DMS114 treated with DMSO at 0.1 percent for 48 hours (cell line): ENCODE measurements around the gene CEACAM6.
"Not testable (repeated sequence)": the region's sequence is repeated elsewhere in the genome, so short reads cannot be mapped to it uniquely, and the experiment has no call there.

Experiments used
- DNase-seq: peaks from one replicate; lab custom pipeline; 2025; ENCODE audit not compliant: unreplicated experiment; lab: John Stamatoyannopoulos, UW

Gene CEACAM6

GRCh38 chr19:41746593-41747227 lies 8.6 kb upstream of the CEACAM6 start:
- peak; percentile 77 for DNase-seq

GRCh38 chr19:41748012-41748411 lies 7.3 kb upstream of the CEACAM6 start:
- DNase-seq = no peak

GRCh38 chr19:41750248-41751134 lies 4.8 kb upstream of the CEACAM6 start:
- not testable (repeated sequence) for DNase-seq

GRCh38 chr19:41753159-41753558 lies 2.2 kb upstream of the CEACAM6 start:
- peak; percentile 18 for DNase-seq

- peak; percentile 22 for DNase-seq
These were observed 1.3 kb upstream of the CEACAM6 start for GRCh38 chr19:41753936-41754529.

GRCh38 chr19:41758846-41759245 lies 3.5 kb downstream of the CEACAM6 start:
- no peak for DNase-seq

GRCh38 chr19:41767115-41767514 lies 11.8 kb downstream of the CEACAM6 start:
- no peak for DNase-seq

- DNase-seq = not testable (repeated sequence)
These were observed 12.8 kb downstream of the CEACAM6 start for GRCh38 chr19:41768105-41768504.

- DNase-seq = no peak
These were observed 14.3 kb downstream of the CEACAM6 start for GRCh38 chr19:41769608-41770007.

- no peak for DNase-seq
These were observed 16.1 kb downstream of the CEACAM6 start for GRCh38 chr19:41771410-41771809.

GRCh38 chr19:41774515-41774980 lies 19.2 kb downstream of the CEACAM6 start:
- DNase-seq = no peak

- no peak for DNase-seq
These were observed 21.4 kb downstream of the CEACAM6 start for GRCh38 chr19:41776700-41777099.

GRCh38 chr19:41783612-41784011 lies 28.3 kb downstream of the CEACAM6 start:
- DNase-seq = no peak

- DNase-seq = no peak
These were observed 29.0 kb downstream of the CEACAM6 start for GRCh38 chr19:41784312-41784711.

GRCh38 chr19:41784743-41785142 lies 29.4 kb downstream of the CEACAM6 start:
- DNase-seq = no peak

GRCh38 chr19:41785653-41786052 lies 30.3 kb downstream of the CEACAM6 start:
- peak; percentile 80 for DNase-seq

GRCh38 chr19:41787055-41787454 lies 31.7 kb downstream of the CEACAM6 start:
- no peak for DNase-seq

- DNase-seq = not testable (repeated sequence)
These were observed 33.2 kb downstream of the CEACAM6 start for GRCh38 chr19:41788518-41788917.

GRCh38 chr19:41789053-41789452 lies 33.7 kb downstream of the CEACAM6 start:
- DNase-seq = not testable (repeated sequence)

- DNase-seq = peak; percentile 17
These were observed 37.4 kb downstream of the CEACAM6 start for GRCh38 chr19:41792513-41793413.

- DNase-seq = no peak
These were observed 38.0 kb downstream of the CEACAM6 start for GRCh38 chr19:41793414-41793727.
